Keratinocyte (primary cell): ENCODE measurements around the gene CYP11A1. TPM values are rescaled to one million over a fixed set of nuclear protein-coding genes. Genes with fewer than 3 reads are reported as not detected.

Source experiments
- DNase-seq: peaks from one replicate; pipeline ENCODE4 v3.0.0-alpha.2; 2011; ENCODE audit warnings: low read depth, missing footprints, low spot score
- FAIRE-seq: peaks from 2 replicates; lab custom pipeline; 2011; peaks lifted over from hg19 to GRCh38; lab: Jason Lieb, UNC
- H2AFZ ChIP-seq: 2 replicates; pipeline ENCODE4 v1.6.0; 2012; ENCODE audit warnings: low read length, control low read depth, inconsistent platforms; ENCODE audit not compliant: control insufficient read depth
- H3K27ac ChIP-seq: 2 replicates; pipeline ENCODE4 v1.5.1; 2011; ENCODE audit warnings: low read length; ENCODE audit not compliant: control insufficient read depth, insufficient read depth
- H3K27me3 ChIP-seq: 3 replicates; pipeline ENCODE4 v1.6.0; 2011; ENCODE audit warnings: low read length; ENCODE audit not compliant: control insufficient read depth, insufficient read depth; ENCODE audit errors: extremely low read depth
- H3K36me3 ChIP-seq, 2 experiments: 2 replicates in 1 of 2; 3 replicates in 1 of 2; pipeline ENCODE4 v1.5.1; 2011; ENCODE audit warnings: low read length in 2 of 2, mild to moderate bottlenecking in 1 of 2; ENCODE audit not compliant: control insufficient read depth in 2 of 2, insufficient read depth in 2 of 2; ENCODE audit errors: extremely low read depth in 1 of 2
- H3K4me1 ChIP-seq: 3 replicates; pipeline ENCODE4 v1.5.1; 2011; ENCODE audit warnings: low read length; ENCODE audit not compliant: control insufficient read depth, insufficient read depth; ENCODE audit errors: extremely low read depth
- H3K4me2 ChIP-seq: 3 replicates; pipeline ENCODE4 v1.6.0; 2011; ENCODE audit warnings: low read depth, low read length; ENCODE audit not compliant: control insufficient read depth, insufficient read depth; ENCODE audit errors: extremely low read depth
- H3K4me3 ChIP-seq, 3 experiments: fragments of 200-600 bp in 1 of 3; sonication (generic) in 1 of 3; 2 replicates in 2 of 3; 3 replicates in 1 of 3; pipeline ENCODE4 v1.5.1; 2011 to 2016; ENCODE audit warnings: low read length in 3 of 3, mild to moderate bottlenecking in 3 of 3, control low read depth in 2 of 3, inconsistent platforms in 1 of 3, low read depth in 1 of 3, mixed read lengths in 1 of 3, mixed run types in 1 of 3, moderate library complexity in 1 of 3; ENCODE audit not compliant: control insufficient read depth in 2 of 3, insufficient read depth in 2 of 3; ENCODE audit errors: extremely low read depth in 1 of 3
- H3K79me2 ChIP-seq: 2 replicates; pipeline ENCODE4 v1.6.0; 2012; ENCODE audit warnings: low read length; ENCODE audit not compliant: control insufficient read depth, insufficient read depth
- H3K9ac ChIP-seq: 3 replicates; pipeline ENCODE4 v1.6.0; 2011; ENCODE audit warnings: low read length; ENCODE audit not compliant: control insufficient read depth, insufficient read depth; ENCODE audit errors: extremely low read depth
- H3K9me1 ChIP-seq: 3 replicates; pipeline ENCODE4 v1.6.0; 2011; ENCODE audit warnings: low read length; ENCODE audit not compliant: control insufficient read depth, insufficient read depth; ENCODE audit errors: extremely low read depth
- H3K9me3 ChIP-seq: 2 replicates; pipeline ENCODE4 v1.5.1; 2012; ENCODE audit warnings: low read depth, low read length; ENCODE audit not compliant: control insufficient read depth
- H4K20me1 ChIP-seq: 3 replicates; pipeline ENCODE4 v1.6.0; 2011; ENCODE audit warnings: low read length; ENCODE audit not compliant: control insufficient read depth, insufficient read depth; ENCODE audit errors: extremely low read depth
- EZH2 ChIP-seq: IDR thresholded peaks from one replicate; pipeline ENCODE4 v1.6.1; 2012; ENCODE audit warnings: inconsistent platforms, mild to moderate bottlenecking, low read length, moderate library complexity
- dilution Hi-C: fragments of 300-500 bp; cut with MboI; formaldehyde crosslinking; loops from one replicate; pipeline ENCODE4 v1.7.0; 2020; ENCODE audit warnings: low sequenced_read_pairs; ENCODE audit not compliant: extremely low pct_ligation_motif_present
- polyA plus RNA-seq, 5 experiments: library from polyadenylated mRNA; depleted of rRNA in 3 of 5; stranded (reverse) in 3 of 5; stranded (forward) in 1 of 5; unstranded in 1 of 5; fragments of >200 nt; gene quantifications; 1 replicate in 1 of 5; 2 replicates in 3 of 5; 3 replicates in 1 of 5; pipeline versions ENCODE4 v1.2.1 to v1.2.3, GENCODE V29; 2011 to 2012; ENCODE audit warnings: missing spikeins in 2 of 5, low read depth in 1 of 5, low replicate concordance in 1 of 5
- TF ChIP-seq, protein P1 (sequence below), 3 experiments: IDR thresholded peaks in 1 of 3; conservative IDR thresholded peaks in 1 of 3; optimal IDR thresholded peaks in 1 of 3; 2 replicates in 2 of 3; 3 replicates in 1 of 3; pipeline versions ENCODE3 to v1.5.1; 2011; ENCODE audit warnings: low read length in 3 of 3, mild to moderate bottlenecking in 3 of 3, moderate library complexity in 2 of 3, control low read depth in 1 of 3, inconsistent platforms in 1 of 3; ENCODE audit not compliant: insufficient read depth in 2 of 3; ENCODE audit errors: extremely low read depth in 1 of 3

Gene CYP11A1
- polyA plus RNA-seq, 1 donor (not counting 4 experiments of a cell fraction or from before 2014, with no cell fraction given): not detected

- H3K27me3 ChIP-seq: peaks cover 49% of the 10 kb centered on the region
- no peak overlapping the region for H3K27ac ChIP-seq
- H3K9me1 ChIP-seq: peaks cover 4% of the 10 kb centered on the region
- FAIRE-seq: no peak
- DNase-seq: no peak
- H3K4me2 ChIP-seq: no peak overlapping the region
- H3K9ac ChIP-seq: no peak overlapping the region
- no peak overlapping the region for H2AFZ ChIP-seq
- no peaks in the 10 kb centered on the region for H3K79me2 ChIP-seq
- H3K36me3 ChIP-seq: no peaks in the 10 kb centered on the region
- dilution Hi-C loops: no loop called here
- TF ChIP-seq, protein P1, sequence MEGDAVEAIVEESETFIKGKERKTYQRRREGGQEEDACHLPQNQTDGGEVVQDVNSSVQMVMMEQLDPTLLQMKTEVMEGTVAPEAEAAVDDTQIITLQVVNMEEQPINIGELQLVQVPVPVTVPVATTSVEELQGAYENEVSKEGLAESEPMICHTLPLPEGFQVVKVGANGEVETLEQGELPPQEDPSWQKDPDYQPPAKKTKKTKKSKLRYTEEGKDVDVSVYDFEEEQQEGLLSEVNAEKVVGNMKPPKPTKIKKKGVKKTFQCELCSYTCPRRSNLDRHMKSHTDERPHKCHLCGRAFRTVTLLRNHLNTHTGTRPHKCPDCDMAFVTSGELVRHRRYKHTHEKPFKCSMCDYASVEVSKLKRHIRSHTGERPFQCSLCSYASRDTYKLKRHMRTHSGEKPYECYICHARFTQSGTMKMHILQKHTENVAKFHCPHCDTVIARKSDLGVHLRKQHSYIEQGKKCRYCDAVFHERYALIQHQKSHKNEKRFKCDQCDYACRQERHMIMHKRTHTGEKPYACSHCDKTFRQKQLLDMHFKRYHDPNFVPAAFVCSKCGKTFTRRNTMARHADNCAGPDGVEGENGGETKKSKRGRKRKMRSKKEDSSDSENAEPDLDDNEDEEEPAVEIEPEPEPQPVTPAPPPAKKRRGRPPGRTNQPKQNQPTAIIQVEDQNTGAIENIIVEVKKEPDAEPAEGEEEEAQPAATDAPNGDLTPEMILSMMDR (optimal IDR thresholded peaks at IDR 0.05 in 1 of 3, IDR thresholded peaks at IDR 0.05 in 1 of 3, conservative IDR thresholded peaks at IDR 0.05 in 1 of 3; ENCODE audit: extremely low read depth in 1 of 3, insufficient read depth in 2 of 3, low read length in 3 of 3): no peak
- TF ChIP-seq EZH2: no peak
- no peaks in the 10 kb centered on the region for H3K9me3 ChIP-seq
- H4K20me1 ChIP-seq: no peaks in the 10 kb centered on the region
- no peak overlapping the region for H3K4me3 ChIP-seq
- H3K4me1 ChIP-seq: peaks cover 18% of the 10 kb centered on the region
Measured at GRCh38 chr15:74370471-74370870, 3.0 kb upstream of the CYP11A1 start.

DNA sequence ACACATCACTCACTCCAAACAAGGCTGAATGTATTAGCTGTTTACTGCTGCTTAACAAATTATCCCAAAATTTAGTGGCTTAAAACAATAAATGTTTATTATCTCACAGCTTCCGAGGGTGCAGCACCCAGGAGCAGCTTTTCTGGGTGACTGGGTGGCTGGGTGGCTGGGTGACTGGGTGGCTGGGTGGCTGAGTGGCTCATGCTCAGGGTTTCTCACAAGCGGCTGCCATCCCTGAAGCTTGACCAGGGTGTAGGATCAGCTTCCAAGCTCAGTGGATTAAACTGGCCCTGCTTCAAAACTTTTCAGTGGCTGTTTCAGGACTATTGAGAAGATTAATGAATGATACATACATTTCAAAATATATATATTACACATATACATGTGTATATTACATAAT lies 2.3 kb upstream of the CYP11A1 start:
- DNase-seq (no peak), FAIRE-seq (no peak)
- no peak overlapping the region for H3K4me2 ChIP-seq
- H3K4me3 ChIP-seq: no peak overlapping the region
- H3K4me1 ChIP-seq: peaks cover 14% of the 10 kb centered on the region
- H3K27ac ChIP-seq: no peak overlapping the region
- H3K9me1 ChIP-seq: peaks cover under 1% of the 10 kb centered on the region
- H3K27me3 ChIP-seq: peaks cover 52% of the 10 kb centered on the region
- no peaks in the 10 kb centered on the region for H3K9me3 ChIP-seq
- no peak overlapping the region for H2AFZ ChIP-seq
- H3K79me2 ChIP-seq: no peaks in the 10 kb centered on the region
- no peaks in the 10 kb centered on the region for H4K20me1 ChIP-seq
- H3K36me3 ChIP-seq: no peaks in the 10 kb centered on the region
- no peak for TF ChIP-seq EZH2
- TF ChIP-seq, protein P1 (optimal IDR thresholded peaks at IDR 0.05 in 1 of 3, IDR thresholded peaks at IDR 0.05 in 1 of 3, conservative IDR thresholded peaks at IDR 0.05 in 1 of 3; ENCODE audit: extremely low read depth in 1 of 3, insufficient read depth in 2 of 3, low read length in 3 of 3): no peak
- no peak overlapping the region for H3K9ac ChIP-seq
- dilution Hi-C loops: no loop called here
